T-cell (primary cell): ENCODE data around the gene POLE4. TPM values are rescaled to one million over a fixed set of nuclear protein-coding genes. Genes with fewer than 3 reads are reported as not detected.

Source experiments
- ATAC-seq, 4 experiments: fragments of 200-7000 bp in 3 of 4; fragments of 150-1000 bp in 1 of 4; cut with Tn5 transposase; replicated peaks in 1 of 4; 1 replicate in 3 of 4; 2 replicates in 1 of 4; pipeline ENCODE4 v1.10.0; 2021; ENCODE audit warnings: moderate library complexity in 3 of 4, mild to moderate bottlenecking in 2 of 4, moderate number of reproducible peaks in 1 of 4
- CTCF ChIA-PET, 2 donors: fragments of 300-600 bp; sonication (Branson Sonifier 250); formaldehyde crosslinking; loops; one replicate each; lab custom pipeline; 2022; ENCODE audit warnings: antibody characterized with exemption in 2 of 2; lab: Charles Lee
- POLR2A ChIA-PET, 2 donors: fragments of 300-600 bp; sonication (Branson Sonifier 250); formaldehyde crosslinking; loops; one replicate each; lab custom pipeline; 2022; ENCODE audit warnings: antibody characterized with exemption in 2 of 2; lab: Charles Lee
- DNase-seq, 35 experiments: peaks; one replicate each; pipeline versions ENCODE4 v3.0.0 to v3.0.0-alpha.2; 2013 to 2023
- H3K27ac ChIP-seq: one replicate; pipeline ENCODE4 v1.5.1; 2013; ENCODE audit warnings: low read length
- H3K27me3 ChIP-seq, 2 experiments: replicated peaks in 1 of 2; 1 replicate in 1 of 2; 2 replicates in 1 of 2; pipeline versions ENCODE4 v1.6.1 to v1.7.0; 2013; ENCODE audit warnings: low read length in 1 of 2, mixed read lengths in 1 of 2; ENCODE audit not compliant: control insufficient read depth in 2 of 2, insufficient read depth in 2 of 2; ENCODE audit errors: extremely low read depth in 1 of 2
- H3K36me3 ChIP-seq, 2 donors: 1 replicate in 1 of 2; 2 replicates in 1 of 2; pipeline versions ENCODE4 v1.6.1 to v1.7.0; 2013; ENCODE audit warnings: low read length in 1 of 2; ENCODE audit not compliant: control insufficient read depth in 2 of 2, insufficient read depth in 1 of 2; ENCODE audit errors: extremely low read depth in 1 of 2
- H3K4me1 ChIP-seq, 2 experiments: 1 replicate in 1 of 2; 2 replicates in 1 of 2; pipeline versions ENCODE4 v1.6.1 to v1.7.0; 2013; ENCODE audit warnings: low read length in 2 of 2, mixed read lengths in 1 of 2; ENCODE audit not compliant: insufficient read depth in 2 of 2, control insufficient read depth in 1 of 2; ENCODE audit errors: extremely low read depth in 1 of 2
- H3K4me3 ChIP-seq, 2 donors: 1 replicate in 1 of 2; 2 replicates in 1 of 2; pipeline versions ENCODE4 v1.5.1 to v1.7.0; 2013; ENCODE audit warnings: mild to moderate bottlenecking in 2 of 2, low read length in 1 of 2, moderate library complexity in 1 of 2; ENCODE audit not compliant: control insufficient read depth in 1 of 2; ENCODE audit errors: extremely low read depth in 1 of 2
- H3K9me3 ChIP-seq: 2 replicates; pipeline ENCODE4 v1.7.0; 2013
- H3K27ac Mint-ChIP-seq, 2 donors: one replicate each; pipeline ENCODE4 v1.8.0; 2020 to 2021; ENCODE audit warnings: mild to moderate bottlenecking in 2 of 2, mixed read lengths in 2 of 2
- H3K27me3 Mint-ChIP-seq, 2 donors: one replicate each; pipeline ENCODE4 v1.8.0; 2021 to 2022; ENCODE audit warnings: mixed read lengths in 2 of 2
- H3K36me3 Mint-ChIP-seq: one replicate; pipeline ENCODE4 v1.8.0; 2021; ENCODE audit warnings: mixed read lengths
- H3K4me1 Mint-ChIP-seq, 3 donors: one replicate each; pipeline ENCODE4 v1.8.0; 2020 to 2022; ENCODE audit warnings: mixed read lengths in 3 of 3, mild to moderate bottlenecking in 1 of 3
- H3K4me3 Mint-ChIP-seq, 3 donors: one replicate each; pipeline ENCODE4 v1.8.0; 2020 to 2022; ENCODE audit warnings: mild to moderate bottlenecking in 3 of 3, mixed read lengths in 3 of 3, moderate library complexity in 3 of 3
- H3K9me3 Mint-ChIP-seq, 3 donors: one replicate each; pipeline ENCODE4 v1.8.0; 2020 to 2022; ENCODE audit warnings: mixed read lengths in 3 of 3
- WGBS: methylation state at CpG from one replicate; pipeline ENCODE4 v1.1.5; 2013; ENCODE audit warnings: missing lambda C conversion rate; ENCODE audit not compliant: insufficient coverage; 5-methylcytosine and 5-hydroxymethylcytosine counted together
- total RNA-seq, 35 experiments: library from RNA in 6 of 35; stranded (reverse) in 6 of 35; fragments of 120-200 nt in 1 of 35; gene quantifications; one replicate each; pipeline versions ENCODE4 v1.2.1 to v1.2.4 and lab custom pipeline; 2013 to 2026

The POLE4 gene
- total RNA-seq, 5 donors from 2014 or later (not counting 1 experiment from before 2014, with no cell fraction given): 41.0 to 51.9 (median 47.6) TPM

- 90% methylated on average over 17 of the region's 20 CpGs for WGBS
Observed at GRCh38 chr2:74917702-74918619, 40.5 kb upstream of the POLE4 start.

GRCh38 chr2:74919827-74920226 is 38.6 kb upstream of the POLE4 start:
- ChIA-PET CTCF (interaction anchor here (0.9 to 2.1 kb wide), 3 partner anchors 144 to 689 kb away, joined by 3 to 10 read pairs (median 5); no protein-coding TSS in a partner anchor), POLR2A (no interaction called here)
- WGBS: 5% methylated on average over 29 of the region's 34 CpGs
- no peaks in the 10 kb centered on the region for H3K36me3 ChIP-seq
- Mint-ChIP-seq H3K27me3 (peaks cover 11% of the 10 kb centered on the region in 2 donors), H3K27ac (no peak overlapping the region), H3K4me1 (peaks cover 0 to 5% (median 0%) of the 10 kb centered on the region in 3 donors), H3K9me3 (no peaks in the 10 kb centered on the region), H3K36me3 (no peaks in the 10 kb centered on the region), H3K4me3 (peak overlapping the region in 1 of 3 donors; percentile 44)
- no peaks in the 10 kb centered on the region for H3K9me3 ChIP-seq
- peak; percentile 60 to 93 (median 76) for ATAC-seq
- H3K27me3 ChIP-seq: peaks cover 0 to 17% of the 10 kb centered on the region in 2 experiments
- H3K4me1 ChIP-seq: peaks cover 0 to 8% of the 10 kb centered on the region in 2 experiments
- no peak overlapping the region for H3K27ac ChIP-seq
- DNase-seq: peak; percentile 29 to 79 (median 65)
- peak overlapping the region in 1 of 2 donors; percentile 55 for H3K4me3 ChIP-seq

More at GRCh38 chr2:74917702-74918619, 40.5 kb upstream of the POLE4 start:
- Histone ChIP-seq H3K4me1 (peaks cover 0 to 8% of the 10 kb centered on the region in 2 experiments), H3K4me3 (no peak overlapping the region), H3K27me3 (peaks cover 0 to 17% of the 10 kb centered on the region in 2 experiments), H3K27ac (no peak overlapping the region), H3K36me3 (no peaks in the 10 kb centered on the region), H3K9me3 (no peaks in the 10 kb centered on the region)
- ChIA-PET CTCF (interaction anchor here (0.6 to 2.1 kb wide), 4 partner anchors 487 to 710 kb away, joined by 3 to 10 read pairs (median 6); no protein-coding TSS in a partner anchor), POLR2A (interaction anchor here in 1 of 2 donors (0.5 kb wide), 1 partner anchor 47 kb away, joined by 3 read pairs; no protein-coding TSS in a partner anchor)
- Mint-ChIP-seq H3K27me3 (peaks cover 21 to 23% of the 10 kb centered on the region in 2 donors), H3K4me3 (no peak overlapping the region), H3K36me3 (no peaks in the 10 kb centered on the region), H3K27ac (no peak overlapping the region), H3K4me1 (peaks cover 0 to 5% (median 3%) of the 10 kb centered on the region in 3 donors), H3K9me3 (no peaks in the 10 kb centered on the region)
- DNase-seq: no peak
- ATAC-seq: no peak

DNA sequence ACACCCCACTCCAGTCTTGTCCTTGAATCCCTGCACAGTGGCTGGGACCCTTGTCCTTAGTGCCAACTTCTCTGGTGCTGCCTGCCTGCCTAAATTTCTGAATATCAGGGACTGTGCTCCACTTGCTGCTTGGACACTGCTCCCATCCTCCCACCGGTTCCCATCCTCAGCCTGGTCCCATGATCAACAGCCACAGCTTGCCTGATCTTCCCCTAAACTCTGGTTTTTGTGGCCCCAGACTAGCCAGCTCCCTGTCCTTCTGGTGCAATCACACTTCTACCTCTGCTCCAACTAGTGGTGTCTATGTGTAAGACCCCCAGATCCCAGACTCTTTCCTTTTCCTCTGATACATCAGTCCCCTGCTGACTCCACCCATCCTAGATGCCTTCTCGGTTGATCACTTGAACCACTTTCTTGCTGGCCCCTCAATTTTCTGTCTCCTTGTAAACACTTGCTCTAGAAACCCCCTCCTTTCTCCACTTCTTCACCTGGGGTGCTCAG is 37.2 kb upstream of the POLE4 start:
- WGBS: 82% methylated on average over 2 of the region's 2 CpGs
- H3K27me3 Mint-ChIP-seq: peaks cover 10 to 11% of the 10 kb centered on the region in 2 donors
- Histone ChIP-seq H3K9me3 (no peaks in the 10 kb centered on the region), H3K4me3 (no peak overlapping the region), H3K4me1 (peaks cover 0 to 8% of the 10 kb centered on the region in 2 experiments), H3K27ac (no peak overlapping the region), H3K36me3 (no peaks in the 10 kb centered on the region), H3K27me3 (peaks cover 0 to 10% of the 10 kb centered on the region in 2 experiments)
- H3K36me3 Mint-ChIP-seq: no peaks in the 10 kb centered on the region
- ATAC-seq (no peak), DNase-seq (no peak)
- ChIA-PET POLR2A (no interaction called here), CTCF (interaction anchor here in 1 of 2 donors (1.1 kb wide), 1 partner anchor 684 kb away, joined by 3 read pairs; no protein-coding TSS in a partner anchor)
- no peak overlapping the region for H3K4me3 Mint-ChIP-seq
- no peak overlapping the region for H3K27ac Mint-ChIP-seq
- H3K9me3 Mint-ChIP-seq: no peaks in the 10 kb centered on the region
- peaks cover 0 to 5% (median 0%) of the 10 kb centered on the region in 3 donors for H3K4me1 Mint-ChIP-seq

DNA sequence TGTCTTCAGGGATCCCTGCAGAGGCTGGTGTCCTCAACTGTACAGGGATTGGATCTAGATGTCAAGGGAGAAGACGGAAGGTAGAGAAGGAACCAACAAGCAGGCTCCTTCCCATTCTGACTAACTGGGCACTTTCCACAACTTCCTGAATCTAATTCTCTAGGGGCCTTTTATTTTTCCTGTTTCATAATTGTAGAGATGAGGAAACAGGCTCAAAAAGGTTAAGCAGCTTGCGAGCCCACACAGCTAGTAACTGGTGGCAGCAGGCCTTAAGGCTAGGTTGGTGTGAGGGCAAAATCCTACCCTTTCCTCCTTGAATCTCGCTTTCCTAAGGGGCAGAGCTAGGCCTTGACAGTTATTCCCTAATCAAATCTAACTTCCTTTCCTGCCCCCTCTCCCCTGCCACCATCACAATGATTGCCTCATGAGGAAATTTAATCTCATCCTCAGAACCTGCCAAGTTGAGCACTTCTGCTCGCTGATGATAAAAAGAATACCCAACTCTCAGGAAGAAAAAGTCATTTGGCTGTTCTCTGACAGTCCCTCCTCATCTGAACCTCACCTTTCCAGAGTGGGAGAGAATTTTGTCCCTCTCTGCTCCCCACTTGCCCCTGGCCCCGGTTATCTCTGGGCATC is 35.7 kb upstream of the POLE4 start:
- Mint-ChIP-seq H3K27me3 (peaks cover 6 to 12% of the 10 kb centered on the region in 2 donors), H3K4me1 (peaks cover 0 to 5% (median 0%) of the 10 kb centered on the region in 3 donors), H3K4me3 (no peak overlapping the region), H3K27ac (no peak overlapping the region), H3K36me3 (no peaks in the 10 kb centered on the region), H3K9me3 (no peaks in the 10 kb centered on the region)
- WGBS: no CpG with 5 or more reads among the region's 5 CpGs
- Histone ChIP-seq H3K27me3 (peaks cover 0 to 10% of the 10 kb centered on the region in 2 experiments), H3K27ac (no peak overlapping the region), H3K36me3 (no peaks in the 10 kb centered on the region), H3K4me3 (no peak overlapping the region), H3K4me1 (peaks cover 0 to 8% of the 10 kb centered on the region in 2 experiments), H3K9me3 (no peaks in the 10 kb centered on the region)
- DNase-seq (no peak), ATAC-seq (no peak)
- ChIA-PET CTCF (interaction anchor here (0.6 kb wide), 2 partner anchors 88 to 96 kb away, joined by 4 read pairs; no protein-coding TSS in a partner anchor), POLR2A (no interaction called here)

DNA sequence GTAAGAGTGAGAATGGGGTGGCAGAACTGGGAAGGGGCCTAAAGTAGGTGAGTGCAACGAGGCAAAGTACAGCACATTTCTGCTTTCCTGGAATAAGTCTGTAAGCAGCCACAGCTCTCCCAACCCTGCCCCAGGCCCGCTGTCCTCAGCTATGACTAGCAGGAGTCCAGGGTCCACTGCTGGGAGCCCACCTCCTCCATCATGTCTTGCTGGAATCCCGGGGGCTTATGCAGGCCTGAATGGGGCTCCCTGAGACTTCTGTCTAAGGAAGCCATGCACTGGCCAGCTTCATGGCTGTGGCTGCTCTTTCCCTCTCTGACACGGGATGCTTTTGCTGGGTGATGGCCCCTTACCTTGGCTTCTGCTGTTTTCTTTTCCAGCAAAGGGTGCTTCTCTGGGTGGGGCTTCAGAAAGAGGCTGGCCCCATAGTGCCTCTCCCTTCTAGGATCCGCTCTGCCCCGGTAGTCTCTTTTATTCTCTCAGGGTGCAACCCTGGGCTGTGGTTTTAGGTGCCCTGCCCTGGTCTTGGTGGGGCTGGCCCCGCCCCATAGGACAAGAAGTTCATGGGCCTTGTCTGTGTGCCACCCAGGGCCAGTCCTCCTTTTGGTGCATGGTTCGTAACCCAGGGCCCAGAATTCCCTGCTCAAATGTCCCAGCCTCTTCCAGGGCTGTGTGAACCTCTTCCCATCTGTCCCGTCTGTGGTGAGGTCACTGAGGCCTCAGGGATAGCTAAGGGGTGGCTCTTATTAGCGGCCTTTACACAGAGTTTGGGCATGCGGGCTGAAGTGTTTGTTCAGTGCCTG is 33.8 kb upstream of the POLE4 start:
- Histone ChIP-seq H3K36me3 (no peaks in the 10 kb centered on the region), H3K27me3 (peaks cover 0 to 6% of the 10 kb centered on the region in 2 experiments), H3K4me3 (no peak overlapping the region), H3K4me1 (peaks cover 0 to 5% of the 10 kb centered on the region in 2 experiments), H3K27ac (no peak overlapping the region), H3K9me3 (no peaks in the 10 kb centered on the region)
- CTCF ChIA-PET: interaction anchor here in 1 of 2 donors (0.5 kb wide), 1 partner anchor 17 kb away, joined by 3 read pairs; no protein-coding TSS in a partner anchor
- H3K27me3 Mint-ChIP-seq: peaks cover under 1 to 13% of the 10 kb centered on the region in 2 donors
- H3K4me3 Mint-ChIP-seq: no peak overlapping the region
- WGBS: 71% methylated on average over 5 of the region's 11 CpGs
- DNase-seq: no peak
- H3K4me1 Mint-ChIP-seq: peaks cover 0 to 1% (median 0%) of the 10 kb centered on the region in 3 donors
- peaks cover 0 to 5% (median 0%) of the 10 kb centered on the region in 3 donors for H3K9me3 Mint-ChIP-seq
- H3K27ac Mint-ChIP-seq: no peak overlapping the region
- POLR2A ChIA-PET: no interaction called here
- H3K36me3 Mint-ChIP-seq: no peaks in the 10 kb centered on the region
- peak in 1 of 4 experiments; percentile 16 for ATAC-seq
